Cardiac muscle cell (in vitro differentiated cells and primary cell): ENCODE results near the gene METTL15. TPM values are rescaled to one million over a fixed set of nuclear protein-coding genes. Genes with fewer than 3 reads are reported as not detected.
A peak's percentile ranks its signal among the peaks of the same experiment; 100 is the strongest.

ENCODE experiments used
- DNase-seq, 2 donors: peaks; one replicate each; pipeline versions ENCODE4 v3.0.0 to v3.0.0-alpha.2; 2010 to 2017; ENCODE audit warnings: low read depth in 1 of 2, low spot score in 1 of 2
- H3K27ac ChIP-seq: fragments of 200-600 bp; sonication (generic); 2 replicates; pipeline ENCODE4 v1.5.1; 2016
- H3K27me3 ChIP-seq: fragments of 200-600 bp; sonication (generic); 2 replicates; pipeline ENCODE4 v1.6.0; 2016; ENCODE audit warnings: control low read depth
- H3K36me3 ChIP-seq: fragments of 200-600 bp; sonication (generic); 2 replicates; pipeline ENCODE4 v1.5.1; 2016; ENCODE audit warnings: control low read depth
- H3K4me1 ChIP-seq: fragments of 200-600 bp; sonication (generic); 2 replicates; pipeline ENCODE4 v1.8.1; 2017; ENCODE audit warnings: low read depth, mild to moderate bottlenecking, mixed run types
- H3K4me3 ChIP-seq: fragments of 200-600 bp; sonication (generic); 2 replicates; pipeline ENCODE4 v1.5.1; 2016; ENCODE audit warnings: mild to moderate bottlenecking
- H3K9me3 ChIP-seq: fragments of 200-600 bp; sonication (generic); 2 replicates; pipeline ENCODE4 v1.5.1; 2017; ENCODE audit warnings: low read depth, mild to moderate bottlenecking, control low read depth
- polyA plus RNA-seq: library from polyadenylated mRNA; unstranded; fragments of >200 nt; fragmentation: Nextera tagmentation; extraction: Ambion mirVana; gene quantifications from 2 replicates; pipeline ENCODE4 v1.2.1, GENCODE V29; 2016
- total RNA-seq: library from RNA; depleted of rRNA; stranded (reverse); fragments of >200 nt; gene quantifications from 2 replicates; pipeline ENCODE4 v1.2.3, GENCODE V29; 2016
- TF ChIP-seq, protein P1 (sequence below): IDR thresholded peaks from 2 replicates; pipeline ENCODE4 v1.5.1; 2012; ENCODE audit warnings: low read depth, mild to moderate bottlenecking, low read length

METTL15 gene, protein sequence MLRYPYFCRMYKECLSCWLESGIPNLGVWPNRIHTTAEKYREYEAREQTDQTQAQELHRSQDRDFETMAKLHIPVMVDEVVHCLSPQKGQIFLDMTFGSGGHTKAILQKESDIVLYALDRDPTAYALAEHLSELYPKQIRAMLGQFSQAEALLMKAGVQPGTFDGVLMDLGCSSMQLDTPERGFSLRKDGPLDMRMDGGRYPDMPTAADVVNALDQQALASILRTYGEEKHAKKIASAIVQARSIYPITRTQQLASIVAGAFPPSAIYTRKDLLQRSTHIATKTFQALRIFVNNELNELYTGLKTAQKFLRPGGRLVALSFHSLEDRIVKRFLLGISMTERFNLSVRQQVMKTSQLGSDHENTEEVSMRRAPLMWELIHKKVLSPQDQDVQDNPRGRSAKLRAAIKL
- total RNA-seq (10.9 and 13.2 TPM in 2 replicates), polyA plus RNA-seq (15.3 and 17.4 TPM in 2 replicates)

DNA sequence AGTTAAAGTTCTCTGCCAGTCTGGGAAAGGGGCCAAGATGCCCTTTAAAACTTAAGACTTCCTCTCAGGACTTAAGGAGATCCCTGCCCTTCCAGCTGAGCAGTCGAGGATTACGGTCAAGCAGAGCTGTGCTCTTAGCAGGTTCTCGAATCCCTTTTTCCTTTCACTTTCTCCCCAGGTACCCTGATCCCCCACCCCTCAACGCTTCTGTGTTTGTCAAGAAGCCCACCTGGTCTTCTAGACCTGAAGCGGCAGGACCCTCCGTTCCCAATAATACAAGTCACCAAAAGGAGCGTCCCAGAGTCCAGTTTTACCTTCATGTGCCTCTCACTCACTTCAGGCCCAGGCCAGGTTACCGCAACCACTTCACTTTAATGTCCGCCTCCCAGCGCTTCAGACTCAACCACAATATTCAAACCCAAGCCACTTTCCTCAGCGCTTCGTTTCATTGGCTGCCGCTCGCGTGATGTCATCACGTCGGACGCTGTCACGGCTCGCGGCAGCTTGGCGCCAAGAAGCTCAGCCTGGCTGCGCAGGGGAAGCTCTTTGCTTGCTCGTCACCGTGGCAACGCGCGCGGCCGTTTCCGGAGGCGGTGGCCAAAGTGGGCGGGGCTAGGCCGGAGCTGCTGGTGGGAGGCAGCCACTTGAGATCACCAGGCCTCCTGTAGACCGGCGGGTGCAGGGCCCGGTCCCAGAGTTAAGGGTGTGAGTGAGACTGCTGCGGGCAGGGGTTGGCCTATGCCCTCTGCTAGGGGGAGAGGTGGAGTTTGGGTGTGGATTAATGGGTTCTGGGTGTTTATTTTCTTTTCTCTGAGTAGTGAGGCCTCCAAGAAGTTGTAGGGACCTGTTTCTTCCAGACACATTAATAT is at the start of gene METTL15, which contains the start of gene KIF18A:
METTL15 (plus strand) TSS at position 639 of the 869 bp plus-strand sequence. CDS start 4,947 bp downstream, outside the sequence.
KIF18A (minus strand) TSS at position 407 of the 869 bp plus-strand sequence. CDS start 10,209 bp downstream, outside the sequence.
- TF ChIP-seq, protein P1, sequence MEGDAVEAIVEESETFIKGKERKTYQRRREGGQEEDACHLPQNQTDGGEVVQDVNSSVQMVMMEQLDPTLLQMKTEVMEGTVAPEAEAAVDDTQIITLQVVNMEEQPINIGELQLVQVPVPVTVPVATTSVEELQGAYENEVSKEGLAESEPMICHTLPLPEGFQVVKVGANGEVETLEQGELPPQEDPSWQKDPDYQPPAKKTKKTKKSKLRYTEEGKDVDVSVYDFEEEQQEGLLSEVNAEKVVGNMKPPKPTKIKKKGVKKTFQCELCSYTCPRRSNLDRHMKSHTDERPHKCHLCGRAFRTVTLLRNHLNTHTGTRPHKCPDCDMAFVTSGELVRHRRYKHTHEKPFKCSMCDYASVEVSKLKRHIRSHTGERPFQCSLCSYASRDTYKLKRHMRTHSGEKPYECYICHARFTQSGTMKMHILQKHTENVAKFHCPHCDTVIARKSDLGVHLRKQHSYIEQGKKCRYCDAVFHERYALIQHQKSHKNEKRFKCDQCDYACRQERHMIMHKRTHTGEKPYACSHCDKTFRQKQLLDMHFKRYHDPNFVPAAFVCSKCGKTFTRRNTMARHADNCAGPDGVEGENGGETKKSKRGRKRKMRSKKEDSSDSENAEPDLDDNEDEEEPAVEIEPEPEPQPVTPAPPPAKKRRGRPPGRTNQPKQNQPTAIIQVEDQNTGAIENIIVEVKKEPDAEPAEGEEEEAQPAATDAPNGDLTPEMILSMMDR, result no peak
- DNase-seq, result peak; percentile 100
- peak within 1 kb of the TSS; percentile 57 for H3K4me3 ChIP-seq
- H3K27ac ChIP-seq, result peak within 1 kb of the TSS; percentile 91
- H3K36me3 ChIP-seq, result no peaks in the 10 kb centered on the region
- peaks cover 20% of the 10 kb centered on the region for H3K4me1 ChIP-seq
- H3K27me3 ChIP-seq, result no peaks in the 10 kb centered on the region
- H3K9me3 ChIP-seq, result no peaks in the 10 kb centered on the region

DNA sequence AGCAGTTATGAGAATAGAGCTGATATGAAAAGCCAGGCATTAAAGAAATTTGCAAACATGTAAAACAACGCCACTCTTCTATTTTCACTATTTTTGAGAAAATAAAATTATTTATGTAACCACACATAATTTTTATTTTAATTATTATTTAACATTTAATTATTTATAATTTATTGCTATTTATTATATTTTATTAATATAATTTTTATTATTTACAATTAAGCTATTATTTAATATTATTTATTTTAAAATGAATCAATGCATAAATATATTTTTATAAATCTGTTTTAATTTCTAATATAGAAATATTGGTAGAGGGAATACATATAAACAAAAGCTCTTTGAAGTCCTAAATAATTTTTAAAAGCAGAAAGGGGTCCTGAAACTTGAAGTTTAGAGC is 36.9 kb upstream of the METTL15 start:
- H3K27ac ChIP-seq, result no peak overlapping the region
- no peak overlapping the region for H3K4me3 ChIP-seq
- TF ChIP-seq, protein P1, result no peak
- no peak for DNase-seq
- H3K27me3 ChIP-seq, result no peaks in the 10 kb centered on the region
- peaks cover 2% of the 10 kb centered on the region for H3K36me3 ChIP-seq
- peaks cover 17% of the 10 kb centered on the region for H3K4me1 ChIP-seq
- no peaks in the 10 kb centered on the region for H3K9me3 ChIP-seq

DNA sequence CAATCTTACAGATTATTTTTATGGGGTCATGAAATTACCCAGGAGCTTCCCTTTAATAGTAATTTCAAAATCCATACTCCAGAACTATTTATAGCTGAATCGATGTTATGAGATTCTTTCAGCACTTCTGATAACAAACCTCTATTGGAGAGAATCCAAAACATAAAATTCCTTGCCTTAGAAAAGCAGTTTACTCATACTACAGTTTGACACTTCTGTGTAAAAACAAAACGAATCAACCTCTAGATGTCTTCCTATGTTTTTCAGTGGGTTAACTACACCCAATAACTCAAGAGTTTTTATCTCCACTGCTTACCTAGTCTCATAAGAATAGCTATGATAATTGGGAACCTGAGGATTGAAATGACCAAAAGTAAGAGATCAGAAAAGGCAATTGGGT is 35.9 kb upstream of the METTL15 start:
- TF ChIP-seq, protein P1, result no peak
- no peak overlapping the region for H3K4me3 ChIP-seq
- H3K36me3 ChIP-seq, result peaks cover 2% of the 10 kb centered on the region
- peak in 1 of 2 donors; percentile 68 for DNase-seq
- no peaks in the 10 kb centered on the region for H3K27me3 ChIP-seq
- peaks cover 17% of the 10 kb centered on the region for H3K4me1 ChIP-seq
- no peak overlapping the region for H3K27ac ChIP-seq
- H3K9me3 ChIP-seq, result no peaks in the 10 kb centered on the region

DNA sequence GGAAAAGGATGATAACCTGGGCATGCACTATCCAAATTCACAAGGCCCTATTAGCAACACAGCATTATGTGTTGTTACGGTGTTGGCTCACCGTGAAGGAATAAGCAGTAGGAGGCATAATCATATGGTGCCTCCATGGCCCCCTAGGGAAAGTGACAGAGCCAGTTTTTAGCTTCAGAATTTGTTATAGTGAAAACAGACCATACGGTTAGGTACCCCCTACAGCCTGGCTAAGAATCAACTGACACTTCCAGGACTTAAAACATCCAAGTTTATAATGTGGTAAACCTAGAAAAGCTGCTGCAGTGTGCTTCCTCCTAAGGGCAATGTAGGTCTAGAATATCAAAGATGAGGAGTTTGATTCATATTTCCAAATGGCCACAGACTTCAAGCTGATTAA is 30.7 kb upstream of the METTL15 start:
- Histone ChIP-seq H3K4me1 (peaks cover 11% of the 10 kb centered on the region), H3K27me3 (no peaks in the 10 kb centered on the region), H3K27ac (no peak overlapping the region), H3K9me3 (no peaks in the 10 kb centered on the region), H3K36me3 (peaks cover 2% of the 10 kb centered on the region), H3K4me3 (no peak overlapping the region)
- DNase-seq, result no peak
- TF ChIP-seq, protein P1, result no peak

DNA sequence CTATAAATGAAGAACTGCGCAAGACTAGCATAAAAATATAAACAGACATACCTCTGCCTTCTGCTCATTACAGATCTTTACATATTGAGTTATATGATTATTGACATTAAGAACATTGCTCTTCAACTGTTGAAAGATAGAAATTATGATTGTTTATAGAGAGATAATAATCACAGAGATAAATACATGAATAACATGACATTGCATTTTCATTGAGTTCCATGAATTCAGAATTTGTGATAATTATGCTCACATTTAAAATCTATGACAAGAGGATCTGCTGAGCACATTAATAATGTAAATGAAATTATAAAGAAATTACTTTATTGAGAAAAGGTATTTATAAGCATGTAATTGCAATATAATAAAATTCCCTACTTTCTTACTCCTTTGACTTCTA is 25.1 kb upstream of the METTL15 start:
- Histone ChIP-seq H3K9me3 (no peaks in the 10 kb centered on the region), H3K36me3 (peaks cover 3% of the 10 kb centered on the region), H3K27me3 (no peaks in the 10 kb centered on the region), H3K4me1 (no peaks in the 10 kb centered on the region), H3K27ac (no peak overlapping the region), H3K4me3 (no peak overlapping the region)
- no peak for DNase-seq
- TF ChIP-seq, protein P1, result no peak
